ENCODE measurements around the gene UBE2F.

DNA sequence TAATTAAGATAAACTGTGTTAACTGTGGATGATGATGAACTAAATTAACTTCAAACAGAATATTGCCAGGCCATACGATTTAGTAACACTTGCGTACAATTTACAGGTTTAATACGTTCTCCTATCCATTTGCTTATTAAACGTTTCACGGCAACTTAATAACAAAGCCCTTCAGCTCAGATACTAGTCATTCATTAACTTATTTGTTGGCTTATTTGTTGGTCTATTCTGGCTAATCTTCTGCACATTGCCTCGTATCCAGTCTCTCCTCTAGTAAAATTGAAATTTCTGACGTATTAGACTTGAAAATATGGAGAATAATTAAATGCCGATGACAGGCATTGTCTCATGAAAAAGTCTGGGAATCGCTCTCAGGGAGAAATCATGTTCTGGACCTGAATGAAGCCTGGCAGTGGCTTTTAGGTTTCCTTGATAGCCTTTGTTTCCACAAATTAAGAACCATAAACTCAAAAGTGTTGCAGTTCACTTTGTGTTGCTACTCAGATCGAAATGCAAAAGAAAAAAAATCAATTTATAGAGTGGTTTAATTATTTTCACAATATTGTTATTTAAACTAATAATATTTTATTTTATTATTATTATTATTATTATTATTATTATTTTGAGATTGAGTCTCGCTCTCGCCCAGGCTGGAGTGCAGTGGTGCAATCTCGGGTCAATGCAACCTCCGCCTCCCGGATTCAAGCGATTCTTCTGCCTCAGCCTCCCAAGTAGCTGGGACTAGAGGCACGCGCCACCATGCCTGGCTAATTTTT lies 98.4 kb downstream of the UBE2F start:
- no peak for TF ChIP-seq POLR2A (IDR thresholded peaks at IDR 0.05)
- no peak for TF ChIP-seq CTCF (IDR thresholded peaks at IDR 0.05)
- no peak for TF ChIP-seq POLR2AphosphoS5 (IDR thresholded peaks at IDR 0.05)

Measured in breast epithelium (tissue), 3 donors.